HG03097 (cell line): ENCODE data around the gene PGGHG.
"Not testable (repeated sequence)": the region's sequence is repeated elsewhere in the genome, so short reads cannot be mapped to it uniquely, and the experiment has no call there.

ENCODE experiments used
- ATAC-seq: cut with Tn5 transposase; IDR thresholded peaks from one replicate; pipeline ENCODE4 v1.9.1; 2021; ENCODE audit not compliant: unreplicated experiment, low FRiP score

Gene PGGHG

GRCh38 chr11:296171-297050 is 7.5 kb downstream of the PGGHG start:
- no peak for ATAC-seq

- no peak for ATAC-seq
Observed at GRCh38 chr11:297051-297585, 8.2 kb downstream of the PGGHG start.

DNA sequence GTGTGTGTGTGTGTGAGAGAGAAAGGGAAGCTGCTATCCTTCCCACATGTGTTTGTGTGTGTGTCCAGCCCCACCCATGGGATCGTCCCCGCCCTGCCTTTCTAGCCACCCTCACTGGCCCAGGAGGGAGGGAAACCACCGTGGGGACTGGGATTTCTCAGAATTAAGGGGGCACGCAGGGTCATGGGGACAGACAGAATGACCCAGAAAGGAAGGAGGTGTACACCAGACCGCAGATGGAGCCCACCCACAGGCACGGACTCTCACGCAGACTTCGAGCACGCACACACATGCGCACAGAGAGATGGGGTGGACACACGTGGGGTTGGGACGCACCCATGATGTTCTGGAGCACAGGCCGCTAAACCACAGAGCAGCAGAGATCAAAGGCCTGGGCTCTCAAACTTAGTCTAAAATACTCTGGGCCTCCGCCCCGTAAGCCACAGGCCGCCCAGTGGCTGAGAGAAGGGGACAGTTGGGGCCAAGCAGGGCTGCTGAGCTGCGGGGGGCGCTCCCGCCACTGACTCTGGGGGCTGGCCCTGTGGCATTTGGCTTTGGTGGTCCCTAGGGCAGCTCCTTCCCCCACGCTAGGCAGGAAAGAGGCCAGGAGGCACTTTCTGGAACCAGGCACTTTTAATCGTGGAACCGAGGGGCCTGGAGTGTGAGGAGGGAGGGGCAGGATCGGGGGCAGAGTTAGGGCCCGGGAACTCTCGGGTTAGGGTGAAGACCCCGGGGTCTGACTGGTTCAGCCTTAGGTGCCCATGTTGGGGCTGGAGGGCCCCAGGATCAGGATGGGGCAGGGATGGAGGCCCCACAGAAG is 8.9 kb downstream of the PGGHG start:
- no peak for ATAC-seq

DNA sequence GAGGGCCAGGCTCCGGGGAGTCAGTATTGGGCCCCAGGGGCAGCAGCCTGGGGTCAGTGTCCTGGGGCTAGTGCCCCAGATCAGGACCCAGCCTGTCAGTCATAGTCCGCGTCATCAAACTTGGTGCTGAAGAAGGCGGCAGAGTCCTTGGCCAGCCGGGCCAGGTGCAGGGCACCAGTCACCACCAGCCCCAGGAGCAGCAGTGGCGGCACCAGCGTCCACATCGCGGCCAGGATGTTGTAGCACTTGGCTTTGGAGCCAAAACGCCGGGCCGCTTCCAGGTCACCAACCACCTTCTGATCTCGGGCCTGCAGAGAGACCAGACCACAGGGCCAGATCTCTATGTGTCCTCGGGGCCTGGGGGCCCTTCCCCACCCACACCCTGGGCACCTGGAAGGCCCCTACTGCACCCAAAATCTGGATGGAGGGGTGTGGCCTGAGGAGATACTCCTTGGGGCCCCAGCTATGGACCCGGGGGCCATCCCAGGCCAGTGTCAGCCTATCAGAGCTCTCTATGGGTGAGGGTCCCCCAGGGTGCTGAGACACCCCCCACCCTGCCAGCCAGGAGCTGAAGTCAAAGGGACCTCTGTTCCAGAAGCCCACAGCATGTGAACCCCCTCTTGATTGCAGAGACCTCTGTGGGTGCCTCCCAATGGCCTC is 9.6 kb downstream of the PGGHG start:
- no peak for ATAC-seq

DNA sequence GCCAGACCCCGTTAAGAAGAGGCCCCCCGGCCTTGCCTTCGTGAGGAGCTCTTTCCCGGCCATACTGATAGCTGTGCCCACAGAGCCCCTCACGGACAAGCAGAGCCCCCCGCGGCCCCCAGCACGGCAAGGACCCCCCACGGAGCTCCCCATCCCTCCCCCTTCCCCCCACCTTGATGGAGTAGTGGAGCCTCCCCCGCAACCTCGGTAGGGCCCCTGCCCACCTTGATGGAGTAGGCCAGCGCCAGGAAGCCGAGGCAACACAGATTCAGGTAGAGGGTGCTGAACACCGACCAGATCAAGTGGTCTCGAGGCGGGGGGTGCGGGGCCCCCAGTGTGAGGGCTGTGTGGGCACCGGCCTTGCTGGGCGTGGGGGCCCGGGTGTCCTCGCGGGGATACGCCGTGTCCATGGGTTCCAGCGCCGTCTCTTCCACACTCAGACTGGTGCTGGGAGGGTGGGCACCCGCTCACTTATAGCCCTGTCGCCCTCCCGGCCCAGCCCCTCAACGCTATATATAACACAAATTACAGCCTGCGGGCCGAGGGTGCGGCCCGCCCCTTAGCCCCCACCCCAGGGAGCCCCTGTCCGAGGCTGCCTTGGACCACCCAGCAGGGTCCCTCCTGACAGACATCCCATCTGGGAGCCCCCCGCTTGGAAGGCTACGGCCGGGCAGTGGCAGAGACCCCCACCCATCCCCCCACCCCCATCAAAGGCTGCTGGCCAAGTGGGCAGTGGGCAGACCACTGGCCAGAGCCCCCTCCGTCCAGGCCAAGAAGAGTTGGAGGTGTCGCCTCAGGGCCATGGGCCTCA is 10.4 kb downstream of the PGGHG start, which contains the start of gene IFITM5:
IFITM5 (minus strand) TSS at position 446 of the 811 bp plus-strand sequence; CDS start at position 410, 36 bp downstream.
- ATAC-seq, result no peak

- no peak for ATAC-seq
Observed at GRCh38 chr11:299951-300735, 11.2 kb downstream of the PGGHG start.

GRCh38 chr11:303363-303762 is 14.4 kb downstream of the PGGHG start:
- no peak for ATAC-seq

GRCh38 chr11:304061-304506 is 15.2 kb downstream of the PGGHG start:
- ATAC-seq, result no peak

GRCh38 chr11:304915-305843 is 16.3 kb downstream of the PGGHG start:
- no peak for ATAC-seq

DNA sequence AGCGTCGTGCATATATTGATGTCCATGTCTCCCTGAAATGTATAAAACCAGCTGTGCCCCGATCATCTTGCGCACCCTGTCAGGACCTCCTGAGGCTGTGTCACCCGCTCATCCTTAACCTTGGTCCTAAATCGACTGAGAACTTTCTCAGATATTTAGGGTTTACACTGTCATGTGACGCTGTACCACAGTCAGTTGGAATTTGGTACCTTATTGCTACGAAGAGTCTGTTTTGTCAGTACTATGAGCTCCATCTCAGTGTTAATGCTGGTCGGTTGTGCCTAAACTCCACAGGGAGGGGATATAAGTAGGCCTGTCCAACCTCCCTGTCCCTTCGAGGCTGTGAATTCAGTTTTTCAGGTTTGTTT is 16.9 kb downstream of the PGGHG start:
- no peak for ATAC-seq

GRCh38 chr11:306645-307371 is 17.9 kb downstream of the PGGHG start:
- ATAC-seq, result no peak

DNA sequence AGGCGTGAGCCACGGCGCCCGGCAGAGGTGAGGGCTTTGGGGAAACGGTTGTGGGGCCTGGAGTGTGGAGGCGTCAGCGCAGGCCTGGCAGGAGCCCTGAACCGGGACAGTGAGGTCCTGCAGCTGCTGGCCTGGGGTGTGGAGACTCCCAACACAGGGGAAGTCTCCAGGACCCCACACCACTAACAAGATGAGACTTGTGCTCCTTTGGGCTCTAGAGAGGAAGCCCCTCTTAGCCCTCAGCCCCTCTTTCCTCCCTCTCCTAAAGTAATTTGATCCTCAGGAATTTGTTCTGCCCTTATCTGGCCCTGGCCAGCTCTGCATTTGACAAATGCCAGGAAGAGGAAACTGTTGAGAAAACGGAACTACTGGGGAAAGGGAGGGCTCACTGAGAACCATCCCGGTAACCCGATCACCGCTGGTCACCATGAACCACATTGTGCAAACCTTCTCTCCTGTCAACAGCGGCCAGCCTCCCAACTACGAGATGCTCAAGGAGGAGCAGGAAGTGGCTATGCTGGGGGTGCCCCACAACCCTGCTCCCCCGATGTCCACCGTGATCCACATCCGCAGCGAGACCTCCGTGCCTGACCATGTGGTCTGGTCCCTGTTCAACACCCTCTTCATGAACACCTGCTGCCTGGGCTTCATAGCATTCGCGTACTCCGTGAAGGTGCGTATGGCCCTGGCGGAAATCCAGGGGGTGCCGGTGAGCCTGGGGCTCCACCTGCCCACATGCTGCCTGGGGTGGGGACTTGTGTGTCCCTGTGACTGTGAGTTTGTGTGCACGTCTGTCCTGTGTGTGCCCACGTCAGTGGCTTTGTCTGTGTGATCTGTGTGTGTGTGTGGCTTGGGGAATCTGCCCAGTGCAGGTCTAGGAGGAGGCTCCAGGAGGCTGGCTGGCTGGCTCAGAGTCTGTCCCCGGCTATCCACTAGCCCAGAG is 19.1 kb downstream of the PGGHG start, which contains the start of gene IFITM2:
IFITM2 (plus strand) TSS at position 51 of the 943 bp plus-strand sequence; CDS start at position 428, 377 bp downstream.
- not testable (repeated sequence) for ATAC-seq

DNA sequence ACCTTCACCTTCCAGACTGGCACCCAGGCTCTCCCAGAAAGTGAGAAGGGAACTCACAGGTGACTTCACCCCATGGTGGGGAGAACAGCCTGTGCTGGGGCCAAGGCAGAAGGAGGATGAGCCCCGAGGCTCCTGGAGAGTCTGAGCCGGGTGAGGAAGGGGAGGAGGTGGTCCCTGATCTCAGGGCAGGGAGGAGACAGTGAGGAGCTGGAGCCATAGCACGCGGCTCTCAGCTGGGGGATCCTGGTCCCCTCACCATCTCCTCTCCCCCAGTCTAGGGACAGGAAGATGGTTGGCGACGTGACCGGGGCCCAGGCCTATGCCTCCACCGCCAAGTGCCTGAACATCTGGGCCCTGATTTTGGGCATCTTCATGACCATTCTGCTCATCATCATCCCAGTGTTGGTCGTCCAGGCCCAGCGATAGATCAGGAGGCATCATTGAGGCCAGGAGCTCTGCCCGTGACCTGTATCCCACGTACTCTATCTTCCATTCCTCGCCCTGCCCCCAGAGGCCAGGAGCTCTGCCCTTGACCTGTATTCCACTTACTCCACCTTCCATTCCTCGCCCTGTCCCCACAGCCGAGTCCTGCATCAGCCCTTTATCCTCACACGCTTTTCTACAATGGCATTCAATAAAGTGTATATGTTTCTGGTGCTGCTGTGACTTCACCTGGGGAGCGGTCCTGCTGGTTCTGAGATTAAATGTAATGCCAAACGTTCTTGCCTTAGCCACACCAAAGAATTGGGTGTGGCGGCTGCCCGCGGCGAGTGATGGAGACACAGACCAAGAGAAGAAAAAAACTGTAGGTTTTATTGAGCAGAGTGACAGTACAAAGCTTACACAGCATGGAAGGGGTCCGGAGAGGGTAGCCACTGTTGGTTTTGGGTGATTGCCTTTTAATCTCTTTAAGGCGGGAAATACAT is 20.1 kb downstream of the PGGHG start:
- not testable (repeated sequence) for ATAC-seq

GRCh38 chr11:309979-310572 is 21.1 kb downstream of the PGGHG start:
- not testable (repeated sequence) for ATAC-seq
